ENCODE results near the gene KCNQ2. TPM values are rescaled to one million over a fixed set of nuclear protein-coding genes. Genes with fewer than 3 reads are reported as not detected.

Gene KCNQ2
- total and polyA plus RNA-seq, 12 donors: 0.03 to 3.8 (median 1.4) TPM; not detected in 7

DNA sequence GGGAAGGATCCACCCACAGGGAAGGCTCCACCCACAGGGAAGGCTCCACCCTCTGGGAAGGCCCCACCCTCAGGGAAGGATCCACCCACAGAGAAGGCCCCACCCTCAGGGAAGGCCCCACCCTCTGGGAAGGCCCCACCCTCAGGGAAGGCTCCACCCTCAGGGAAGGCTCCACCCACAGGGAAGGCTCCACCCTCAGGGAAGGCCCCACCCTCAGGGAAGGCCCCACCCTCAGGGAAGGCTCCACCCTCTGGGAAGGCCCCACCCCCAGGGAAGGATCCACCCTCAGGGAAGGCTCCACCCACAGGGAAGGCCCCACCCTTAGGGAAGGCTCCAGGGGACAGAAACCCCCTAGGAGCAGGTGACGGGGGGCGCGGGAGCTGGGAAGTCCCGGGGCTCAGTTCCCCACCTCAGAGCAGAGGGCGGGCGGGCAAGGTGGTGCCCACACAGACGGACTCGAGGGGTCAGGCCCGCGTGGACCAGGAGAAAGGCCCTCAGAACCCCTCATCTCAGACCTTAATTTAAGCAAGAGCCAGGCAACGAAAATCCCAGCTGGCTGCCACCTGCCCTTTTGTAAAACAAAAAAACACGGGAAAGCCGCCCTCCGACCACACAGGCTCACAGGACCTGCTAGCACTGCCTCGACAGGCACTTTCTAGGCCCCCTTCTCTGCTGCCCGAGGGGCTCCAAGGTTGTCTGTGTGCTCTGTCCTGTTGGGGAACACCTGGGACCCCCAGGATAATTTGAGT is 39.7 kb downstream of the KCNQ2 start:
- H3K4me1 ChIP-seq: peaks cover 0 to 17% (median 5%) of the 10 kb centered on the region in 9 donors
- H3K27me3 ChIP-seq: peaks cover 0 to 6% (median 0%) of the 10 kb centered on the region in 7 donors
- 86 to 91% methylated on average over 15 to 16 of the region's 16 CpGs for WGBS, 2 donors
- TF ChIP-seq, protein P1, sequence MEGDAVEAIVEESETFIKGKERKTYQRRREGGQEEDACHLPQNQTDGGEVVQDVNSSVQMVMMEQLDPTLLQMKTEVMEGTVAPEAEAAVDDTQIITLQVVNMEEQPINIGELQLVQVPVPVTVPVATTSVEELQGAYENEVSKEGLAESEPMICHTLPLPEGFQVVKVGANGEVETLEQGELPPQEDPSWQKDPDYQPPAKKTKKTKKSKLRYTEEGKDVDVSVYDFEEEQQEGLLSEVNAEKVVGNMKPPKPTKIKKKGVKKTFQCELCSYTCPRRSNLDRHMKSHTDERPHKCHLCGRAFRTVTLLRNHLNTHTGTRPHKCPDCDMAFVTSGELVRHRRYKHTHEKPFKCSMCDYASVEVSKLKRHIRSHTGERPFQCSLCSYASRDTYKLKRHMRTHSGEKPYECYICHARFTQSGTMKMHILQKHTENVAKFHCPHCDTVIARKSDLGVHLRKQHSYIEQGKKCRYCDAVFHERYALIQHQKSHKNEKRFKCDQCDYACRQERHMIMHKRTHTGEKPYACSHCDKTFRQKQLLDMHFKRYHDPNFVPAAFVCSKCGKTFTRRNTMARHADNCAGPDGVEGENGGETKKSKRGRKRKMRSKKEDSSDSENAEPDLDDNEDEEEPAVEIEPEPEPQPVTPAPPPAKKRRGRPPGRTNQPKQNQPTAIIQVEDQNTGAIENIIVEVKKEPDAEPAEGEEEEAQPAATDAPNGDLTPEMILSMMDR (IDR thresholded peaks at IDR 0.05): no peak
- H3K9me3 ChIP-seq: no peaks in the 10 kb centered on the region
- ATAC-seq (no peak), DNase-seq (no peak)
- no peak overlapping the region for H3K27ac ChIP-seq
- intact Hi-C loops (cut with DNase I): no loop called here
- H3K36me3 ChIP-seq: no peaks in the 10 kb centered on the region
- no peak overlapping the region for H3K4me3 ChIP-seq

DNA sequence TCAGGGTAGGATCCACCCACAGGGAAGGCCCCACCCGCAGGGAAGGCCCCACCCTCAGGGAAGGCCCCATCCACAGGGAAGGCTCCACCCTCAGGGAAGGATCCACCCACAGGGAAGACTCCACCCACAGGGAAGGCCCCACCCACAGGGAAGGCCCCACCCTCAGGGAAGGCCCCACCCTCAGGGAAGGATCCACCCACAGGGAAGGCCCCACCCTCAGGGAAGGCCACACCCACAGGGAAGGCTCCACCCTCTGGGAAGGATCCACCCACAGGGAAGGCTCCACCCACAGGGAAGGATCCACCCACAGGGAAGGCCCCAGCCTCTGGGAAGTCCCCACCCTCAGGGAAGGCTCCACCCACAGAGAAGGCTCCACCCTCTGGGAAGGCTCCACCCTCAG is 40.5 kb downstream of the KCNQ2 start:
- Histone ChIP-seq H3K27me3 (peaks cover 0 to 6% (median 0%) of the 10 kb centered on the region in 7 donors), H3K27ac (no peak overlapping the region), H3K4me3 (no peak overlapping the region), H3K36me3 (no peaks in the 10 kb centered on the region), H3K4me1 (peaks cover 0 to 17% (median 5%) of the 10 kb centered on the region in 9 donors), H3K9me3 (no peaks in the 10 kb centered on the region)
- no peak for ATAC-seq
- TF ChIP-seq, protein P1 (IDR thresholded peaks at IDR 0.05): no peak
- intact Hi-C loops (cut with DNase I): no loop called here
- no peak for DNase-seq
- 0 to 100% methylated on average over 1 of the region's 1 CpG for WGBS, 2 donors

DNA sequence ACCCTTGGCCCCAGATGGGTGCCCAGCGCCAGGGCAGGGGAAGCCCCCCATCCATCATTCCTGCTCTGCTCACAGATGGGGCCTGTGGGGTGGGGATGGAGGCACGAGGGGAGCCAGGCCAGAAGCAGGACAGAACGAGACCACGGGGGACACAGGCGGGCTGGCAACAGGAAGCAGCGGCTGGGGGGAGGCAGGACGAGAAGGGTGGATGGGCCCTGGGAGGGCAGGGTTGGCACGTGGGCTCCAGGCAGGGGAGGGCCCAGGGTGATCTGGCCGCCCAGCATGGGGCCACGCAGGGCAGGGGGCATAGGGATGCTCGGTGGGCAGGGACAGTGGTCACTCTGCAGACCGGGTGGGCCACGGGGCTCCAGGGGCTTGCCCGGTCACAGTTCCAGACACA is 41.6 kb downstream of the KCNQ2 start:
- Histone ChIP-seq H3K4me3 (no peak overlapping the region), H3K27me3 (peaks cover 0 to 6% (median 0%) of the 10 kb centered on the region in 7 donors), H3K9me3 (no peaks in the 10 kb centered on the region), H3K27ac (no peak overlapping the region), H3K4me1 (peaks cover 0 to 17% (median 5%) of the 10 kb centered on the region in 9 donors), H3K36me3 (no peaks in the 10 kb centered on the region)
- 84 to 88% methylated on average over 13 to 14 of the region's 14 CpGs for WGBS, 2 donors
- ATAC-seq: no peak
- TF ChIP-seq, protein P1 (IDR thresholded peaks at IDR 0.05): no peak
- no peak for DNase-seq
- intact Hi-C loops (cut with DNase I): no loop called here

DNA sequence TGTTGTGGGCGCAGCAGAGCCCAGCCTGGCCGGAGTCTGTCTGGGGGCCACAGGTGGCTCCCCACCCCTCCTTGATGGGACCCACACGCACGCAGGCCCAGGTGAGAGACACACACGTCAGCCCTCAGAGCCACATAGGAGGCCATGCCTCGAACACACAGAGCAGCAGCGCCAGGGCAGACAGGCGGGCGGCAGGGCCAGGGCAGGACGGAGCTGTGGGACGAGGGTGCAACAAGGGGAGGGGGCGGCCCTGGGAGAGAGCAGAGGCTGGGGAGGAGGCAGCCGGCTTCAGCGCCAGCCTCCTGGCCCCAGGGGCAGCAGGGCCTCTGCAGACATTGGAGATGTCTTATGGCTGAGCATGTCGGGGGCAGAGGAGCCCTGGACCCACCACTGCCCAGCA is 42.5 kb downstream of the KCNQ2 start:
- intact Hi-C loops (cut with DNase I): no loop called here
- Histone ChIP-seq H3K9me3 (no peaks in the 10 kb centered on the region), H3K27ac (no peak overlapping the region), H3K4me1 (peaks cover 0 to 10% (median 0%) of the 10 kb centered on the region in 9 donors), H3K36me3 (no peaks in the 10 kb centered on the region), H3K4me3 (no peak overlapping the region), H3K27me3 (peaks cover 0 to 6% (median 0%) of the 10 kb centered on the region in 7 donors)
- DNase-seq (no peak), ATAC-seq (peak in 1 of 8 donors; percentile 10)
- WGBS, 2 donors: 87 to 90% methylated on average over 15 of the region's 15 CpGs
- TF ChIP-seq, protein P1 (IDR thresholded peaks at IDR 0.05): no peak

Data from heart right ventricle (tissue), 16 donors.